Activated CD4-positive, alpha-beta T cell treated with anti-CD3 and anti-CD28 coated beads, Interleukin-2, amount 50 U/mL, for 1 hour (primary cell): ENCODE measurements around the gene PDIA4.

Source experiments
- DNase-seq: peaks from one replicate; pipeline ENCODE4 v3.0.0-alpha.2; 2020

PDIA4 gene

GRCh38 chr7:148964483-148965267 is 63.6 kb downstream of the PDIA4 start:
- DNase-seq, result no peak

- DNase-seq, result no peak
Measured at GRCh38 chr7:148963583-148964482, 64.5 kb downstream of the PDIA4 start.

GRCh38 chr7:148962823-148963582 is 65.3 kb downstream of the PDIA4 start:
- DNase-seq, result peak; percentile 61

GRCh38 chr7:148962440-148962822 is 65.9 kb downstream of the PDIA4 start:
- no peak for DNase-seq

GRCh38 chr7:148959726-148960125 is 68.6 kb downstream of the PDIA4 start:
- DNase-seq, result no peak

- no peak for DNase-seq
Measured at GRCh38 chr7:148958061-148958460, 70.2 kb downstream of the PDIA4 start.

- no peak for DNase-seq
Measured at GRCh38 chr7:148954766-148955165, 73.5 kb downstream of the PDIA4 start.

GRCh38 chr7:148953676-148954075 is 74.6 kb downstream of the PDIA4 start:
- DNase-seq, result no peak
